Stimulated activated naive CD8-positive, alpha-beta T cell treated with anti-CD3 and anti-CD28 coated beads, Interleukin-15, amount 100 ng/mL, for 72 hours (primary cell): ENCODE measurements around the gene TNFAIP3.
"Not testable (repeated sequence)": the region's sequence is repeated elsewhere in the genome, so short reads cannot be mapped to it uniquely, and the experiment has no call there.

ENCODE experiments used
- ATAC-seq: fragments of 150-1000 bp; cut with Tn5 transposase; 2 replicates; pipeline ENCODE4 v1.10.0; 2021; ENCODE audit warnings: mild to moderate bottlenecking, moderate library complexity
- DNase-seq, 2 donors: peaks; one replicate each; pipeline ENCODE4 v3.0.0; 2021 to 2022
- H3K27ac Mint-ChIP-seq, 2 donors: one replicate each; pipeline ENCODE4 v1.8.0; 2022; ENCODE audit warnings: mild to moderate bottlenecking in 2 of 2, mixed read lengths in 2 of 2, moderate library complexity in 2 of 2
- H3K27me3 Mint-ChIP-seq: one replicate; pipeline ENCODE4 v1.8.0; 2022; ENCODE audit warnings: mixed read lengths
- H3K4me1 Mint-ChIP-seq: one replicate; pipeline ENCODE4 v1.8.0; 2022; ENCODE audit warnings: mild to moderate bottlenecking, mixed read lengths
- H3K4me3 Mint-ChIP-seq, 2 donors: one replicate each; pipeline ENCODE4 v1.8.0; 2022; ENCODE audit warnings: mild to moderate bottlenecking in 2 of 2, mixed read lengths in 2 of 2, moderate library complexity in 1 of 2
- H3K9me3 Mint-ChIP-seq, 2 donors: one replicate each; pipeline ENCODE4 v1.8.0; 2022; ENCODE audit warnings: mixed read lengths in 2 of 2

The TNFAIP3 gene

DNA sequence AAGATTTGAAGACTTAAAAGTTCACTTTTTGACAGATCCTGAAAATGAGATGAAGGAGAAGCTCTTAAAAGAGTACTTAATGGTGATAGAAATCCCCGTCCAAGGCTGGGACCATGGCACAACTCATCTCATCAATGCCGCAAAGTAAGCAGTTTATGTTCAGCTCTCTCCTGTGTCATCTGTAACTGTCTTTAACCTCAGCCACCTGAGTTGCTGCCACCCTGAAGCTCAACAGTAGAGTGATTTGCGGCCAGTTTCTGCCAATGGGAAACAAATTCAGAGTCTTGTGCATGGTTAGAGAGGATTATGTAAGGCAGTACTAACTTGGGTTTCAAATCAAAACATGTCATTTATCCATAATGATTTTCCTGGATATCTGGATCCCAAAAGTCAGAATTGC is 10.1 kb downstream of the TNFAIP3 start:
- H3K27ac Mint-ChIP-seq = peak overlapping the region; percentile 64 to 82
- no peaks in the 10 kb centered on the region for H3K27me3 Mint-ChIP-seq
- peak overlapping the region; percentile 53 to 84 for H3K4me3 Mint-ChIP-seq
- DNase-seq (no peak), ATAC-seq (no peak)
- no peaks in the 10 kb centered on the region for H3K9me3 Mint-ChIP-seq
- peaks cover 77% of the 10 kb centered on the region for H3K4me1 Mint-ChIP-seq

DNA sequence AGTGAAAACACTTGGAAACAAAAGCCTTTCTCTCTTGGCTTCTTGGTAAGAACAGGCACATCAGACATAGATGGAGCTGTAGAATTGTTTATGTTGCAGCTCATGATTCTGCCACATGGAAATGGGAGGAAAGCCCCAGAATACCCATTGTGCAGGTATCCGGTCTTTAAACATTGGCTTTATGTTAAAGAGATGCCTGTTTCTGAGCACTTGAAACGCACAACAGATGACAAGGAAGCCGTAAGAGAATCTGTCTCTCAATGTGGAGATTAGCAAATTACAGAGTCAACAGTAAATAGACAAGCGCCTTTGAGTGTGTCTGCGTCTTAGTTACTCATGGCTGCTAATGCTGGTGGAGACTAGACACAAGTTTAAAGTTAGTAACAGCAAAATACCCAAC is 10.5 kb downstream of the TNFAIP3 start:
- peak overlapping the region; percentile 53 to 84 for H3K4me3 Mint-ChIP-seq
- no peak for ATAC-seq
- no peaks in the 10 kb centered on the region for H3K9me3 Mint-ChIP-seq
- peak overlapping the region in 1 of 2 donors; percentile 64 for H3K27ac Mint-ChIP-seq
- peaks cover 82% of the 10 kb centered on the region for H3K4me1 Mint-ChIP-seq
- no peaks in the 10 kb centered on the region for H3K27me3 Mint-ChIP-seq
- no peak for DNase-seq

DNA sequence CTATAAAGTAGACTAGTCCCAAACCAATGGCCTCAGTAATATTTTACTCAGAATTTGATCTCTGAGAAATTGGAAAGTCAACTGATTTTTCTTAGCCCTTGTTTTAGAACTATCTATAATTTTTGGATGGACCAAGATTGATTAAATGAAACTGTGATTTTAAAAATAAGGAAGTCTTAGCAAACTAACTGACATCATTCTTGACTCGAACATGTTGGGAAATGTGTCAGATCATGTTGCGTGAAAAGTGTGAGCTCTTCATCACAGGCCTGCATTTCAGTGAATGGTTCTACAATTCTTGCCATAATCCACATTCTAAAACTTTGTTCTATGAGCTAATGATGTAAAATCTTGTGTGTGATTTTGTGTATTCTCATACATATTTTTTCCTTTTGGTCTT is 11.0 kb downstream of the TNFAIP3 start:
- H3K27me3 Mint-ChIP-seq = no peaks in the 10 kb centered on the region
- H3K4me3 Mint-ChIP-seq = peak overlapping the region; percentile 53 to 84
- H3K9me3 Mint-ChIP-seq = no peaks in the 10 kb centered on the region
- no peak for DNase-seq
- no peak for ATAC-seq
- peak overlapping the region; percentile 63 to 64 for H3K27ac Mint-ChIP-seq
- peaks cover 85% of the 10 kb centered on the region for H3K4me1 Mint-ChIP-seq

DNA sequence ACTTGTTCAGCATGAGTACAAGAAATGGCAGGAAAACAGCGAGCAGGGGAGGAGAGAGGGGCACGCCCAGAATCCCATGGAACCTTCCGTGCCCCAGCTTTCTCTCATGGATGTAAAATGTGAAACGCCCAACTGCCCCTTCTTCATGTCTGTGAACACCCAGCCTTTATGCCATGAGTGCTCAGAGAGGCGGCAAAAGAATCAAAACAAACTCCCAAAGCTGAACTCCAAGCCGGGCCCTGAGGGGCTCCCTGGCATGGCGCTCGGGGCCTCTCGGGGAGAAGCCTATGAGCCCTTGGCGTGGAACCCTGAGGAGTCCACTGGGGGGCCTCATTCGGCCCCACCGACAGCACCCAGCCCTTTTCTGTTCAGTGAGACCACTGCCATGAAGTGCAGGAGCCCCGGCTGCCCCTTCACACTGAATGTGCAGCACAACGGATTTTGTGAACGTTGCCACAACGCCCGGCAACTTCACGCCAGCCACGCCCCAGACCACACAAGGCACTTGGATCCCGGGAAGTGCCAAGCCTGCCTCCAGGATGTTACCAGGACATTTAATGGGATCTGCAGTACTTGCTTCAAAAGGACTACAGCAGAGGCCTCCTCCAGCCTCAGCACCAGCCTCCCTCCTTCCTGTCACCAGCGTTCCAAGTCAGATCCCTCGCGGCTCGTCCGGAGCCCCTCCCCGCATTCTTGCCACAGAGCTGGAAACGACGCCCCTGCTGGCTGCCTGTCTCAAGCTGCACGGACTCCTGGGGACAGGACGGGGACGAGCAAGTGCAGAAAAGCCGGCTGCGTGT is 11.6 kb downstream of the TNFAIP3 start:
- DNase-seq (no peak), ATAC-seq (no peak)
- Mint-ChIP-seq H3K4me1 (peaks cover 91% of the 10 kb centered on the region), H3K9me3 (no peaks in the 10 kb centered on the region), H3K27ac (peak overlapping the region in 1 of 2 donors; percentile 71), H3K27me3 (no peaks in the 10 kb centered on the region), H3K4me3 (peak overlapping the region; percentile 53 to 84)

DNA sequence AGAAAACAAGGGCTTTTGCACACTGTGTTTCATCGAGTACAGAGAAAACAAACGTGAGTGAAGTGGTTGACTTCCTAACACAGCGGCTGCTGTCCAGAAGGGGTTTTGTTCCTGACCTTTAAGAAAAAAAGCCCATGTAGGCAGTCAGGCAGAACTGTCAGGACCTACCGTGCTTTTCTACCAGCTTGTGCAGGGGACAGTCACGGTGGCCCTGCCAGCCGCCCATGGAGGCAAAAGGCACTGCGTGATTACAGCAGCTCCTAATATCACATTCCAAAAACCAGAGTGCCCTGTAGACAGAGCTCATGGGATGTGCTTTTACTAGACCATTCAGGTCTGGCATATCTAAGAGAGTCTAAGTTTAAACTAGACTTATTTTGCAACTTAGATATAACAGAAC is 12.2 kb downstream of the TNFAIP3 start:
- no peak for ATAC-seq
- Mint-ChIP-seq H3K4me1 (peaks cover 95% of the 10 kb centered on the region), H3K27me3 (no peaks in the 10 kb centered on the region), H3K4me3 (peak overlapping the region; percentile 53 to 84), H3K27ac (peak overlapping the region; percentile 11 to 37), H3K9me3 (no peaks in the 10 kb centered on the region)
- DNase-seq = no peak

DNA sequence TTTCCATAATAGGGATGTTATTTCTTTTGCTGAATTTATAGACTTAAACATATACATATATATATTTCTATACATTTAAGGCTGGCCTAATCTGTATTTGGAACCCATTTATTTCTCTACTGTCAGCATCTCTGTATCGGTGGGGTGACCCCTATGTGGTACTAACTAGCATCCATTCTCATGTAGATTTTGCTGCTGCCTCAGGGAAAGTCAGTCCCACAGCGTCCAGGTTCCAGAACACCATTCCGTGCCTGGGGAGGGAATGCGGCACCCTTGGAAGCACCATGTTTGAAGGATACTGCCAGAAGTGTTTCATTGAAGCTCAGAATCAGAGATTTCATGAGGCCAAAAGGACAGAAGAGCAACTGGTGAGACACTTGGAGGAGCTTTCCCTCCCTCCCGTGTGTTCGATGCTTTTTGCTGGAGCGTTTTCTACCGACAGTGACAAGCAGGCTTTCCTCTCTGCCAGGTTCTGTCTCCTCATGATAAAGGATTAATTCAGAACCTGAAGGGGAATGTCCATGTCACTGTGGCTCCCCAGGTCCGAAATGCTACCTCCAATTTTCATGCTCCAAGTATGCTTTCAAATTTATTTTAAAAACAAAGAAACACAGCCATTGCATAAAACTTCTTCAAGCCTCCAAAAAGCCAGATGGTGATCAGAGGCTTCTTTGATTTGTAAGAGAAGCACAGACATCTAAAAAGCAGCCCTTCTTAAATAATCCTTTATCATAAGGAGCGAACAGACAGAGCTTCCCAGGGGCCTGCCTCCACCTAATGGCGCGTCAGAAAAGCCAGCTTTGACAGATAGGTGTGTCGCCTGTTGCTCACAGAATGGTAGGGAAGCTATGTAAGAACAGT is 13.1 kb downstream of the TNFAIP3 start:
- DNase-seq (no peak), ATAC-seq (no peak)
- Mint-ChIP-seq H3K27ac (peak overlapping the region in 1 of 2 donors; percentile 67), H3K4me1 (peaks cover 87% of the 10 kb centered on the region), H3K9me3 (peaks cover 0 to 7% of the 10 kb centered on the region in 2 donors), H3K4me3 (peak overlapping the region; percentile 53 to 59), H3K27me3 (no peaks in the 10 kb centered on the region)

DNA sequence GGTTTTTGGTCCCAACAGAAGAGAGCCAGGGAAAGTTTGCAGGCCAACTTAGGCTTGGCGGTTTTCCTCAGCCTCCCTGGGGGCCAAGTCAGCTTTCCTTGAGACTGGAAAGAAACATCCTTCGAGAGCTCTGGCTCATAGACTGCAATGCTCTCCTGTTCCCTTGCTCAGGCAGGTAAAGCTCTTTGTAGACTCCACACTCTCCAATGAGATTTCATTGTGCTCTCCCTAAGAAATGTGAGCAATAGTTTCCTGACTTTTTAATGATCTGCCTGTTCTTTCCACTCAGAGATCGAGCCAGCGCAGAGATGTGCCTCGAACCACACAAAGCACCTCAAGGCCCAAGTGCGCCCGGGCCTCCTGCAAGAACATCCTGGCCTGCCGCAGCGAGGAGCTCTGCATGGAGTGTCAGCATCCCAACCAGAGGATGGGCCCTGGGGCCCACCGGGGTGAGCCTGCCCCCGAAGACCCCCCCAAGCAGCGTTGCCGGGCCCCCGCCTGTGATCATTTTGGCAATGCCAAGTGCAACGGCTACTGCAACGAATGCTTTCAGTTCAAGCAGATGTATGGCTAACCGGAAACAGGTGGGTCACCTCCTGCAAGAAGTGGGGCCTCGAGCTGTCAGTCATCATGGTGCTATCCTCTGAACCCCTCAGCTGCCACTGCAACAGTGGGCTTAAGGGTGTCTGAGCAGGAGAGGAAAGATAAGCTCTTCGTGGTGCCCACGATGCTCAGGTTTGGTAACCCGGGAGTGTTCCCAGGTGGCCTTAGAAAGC is 13.9 kb downstream of the TNFAIP3 start:
- H3K9me3 Mint-ChIP-seq = peaks cover 2 to 13% of the 10 kb centered on the region in 2 donors
- no peak for DNase-seq
- H3K27me3 Mint-ChIP-seq = no peaks in the 10 kb centered on the region
- peak; percentile 47 for ATAC-seq
- H3K27ac Mint-ChIP-seq = peak overlapping the region; percentile 67 to 95
- peaks cover 79% of the 10 kb centered on the region for H3K4me1 Mint-ChIP-seq
- peak overlapping the region; percentile 53 to 54 for H3K4me3 Mint-ChIP-seq

DNA sequence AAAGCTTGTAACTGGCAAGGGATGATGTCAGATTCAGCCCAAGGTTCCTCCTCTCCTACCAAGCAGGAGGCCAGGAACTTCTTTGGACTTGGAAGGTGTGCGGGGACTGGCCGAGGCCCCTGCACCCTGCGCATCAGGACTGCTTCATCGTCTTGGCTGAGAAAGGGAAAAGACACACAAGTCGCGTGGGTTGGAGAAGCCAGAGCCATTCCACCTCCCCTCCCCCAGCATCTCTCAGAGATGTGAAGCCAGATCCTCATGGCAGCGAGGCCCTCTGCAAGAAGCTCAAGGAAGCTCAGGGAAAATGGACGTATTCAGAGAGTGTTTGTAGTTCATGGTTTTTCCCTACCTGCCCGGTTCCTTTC is 14.4 kb downstream of the TNFAIP3 start:
- Mint-ChIP-seq H3K4me3 (peak overlapping the region; percentile 26 to 54), H3K27ac (peak overlapping the region in 1 of 2 donors; percentile 42), H3K9me3 (peaks cover 7 to 16% of the 10 kb centered on the region in 2 donors), H3K4me1 (peaks cover 75% of the 10 kb centered on the region), H3K27me3 (no peaks in the 10 kb centered on the region)
- ATAC-seq (peak; percentile 16), DNase-seq (no peak)

DNA sequence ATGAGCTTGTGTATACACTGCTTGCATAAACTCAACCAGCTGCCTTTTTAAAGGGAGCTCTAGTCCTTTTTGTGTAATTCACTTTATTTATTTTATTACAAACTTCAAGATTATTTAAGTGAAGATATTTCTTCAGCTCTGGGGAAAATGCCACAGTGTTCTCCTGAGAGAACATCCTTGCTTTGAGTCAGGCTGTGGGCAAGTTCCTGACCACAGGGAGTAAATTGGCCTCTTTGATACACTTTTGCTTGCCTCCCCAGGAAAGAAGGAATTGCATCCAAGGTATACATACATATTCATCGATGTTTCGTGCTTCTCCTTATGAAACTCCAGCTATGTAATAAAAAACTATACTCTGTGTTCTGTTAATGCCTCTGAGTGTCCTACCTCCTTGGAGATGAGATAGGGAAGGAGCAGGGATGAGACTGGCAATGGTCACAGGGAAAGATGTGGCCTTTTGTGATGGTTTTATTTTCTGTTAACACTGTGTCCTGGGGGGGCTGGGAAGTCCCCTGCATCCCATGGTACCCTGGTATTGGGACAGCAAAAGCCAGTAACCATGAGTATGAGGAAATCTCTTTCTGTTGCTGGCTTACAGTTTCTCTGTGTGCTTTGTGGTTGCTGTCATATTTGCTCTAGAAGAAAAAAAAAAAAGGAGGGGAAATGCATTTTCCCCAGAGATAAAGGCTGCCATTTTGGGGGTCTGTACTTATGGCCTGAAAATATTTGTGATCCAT is 15.3 kb downstream of the TNFAIP3 start:
- H3K27me3 Mint-ChIP-seq = no peaks in the 10 kb centered on the region
- peaks cover 66% of the 10 kb centered on the region for H3K4me1 Mint-ChIP-seq
- peaks cover 7 to 16% of the 10 kb centered on the region in 2 donors for H3K9me3 Mint-ChIP-seq
- peak overlapping the region; percentile 13 to 49 for H3K27ac Mint-ChIP-seq
- DNase-seq (no peak), ATAC-seq (peak; percentile 72)
- peak overlapping the region; percentile 35 to 37 for H3K4me3 Mint-ChIP-seq

DNA sequence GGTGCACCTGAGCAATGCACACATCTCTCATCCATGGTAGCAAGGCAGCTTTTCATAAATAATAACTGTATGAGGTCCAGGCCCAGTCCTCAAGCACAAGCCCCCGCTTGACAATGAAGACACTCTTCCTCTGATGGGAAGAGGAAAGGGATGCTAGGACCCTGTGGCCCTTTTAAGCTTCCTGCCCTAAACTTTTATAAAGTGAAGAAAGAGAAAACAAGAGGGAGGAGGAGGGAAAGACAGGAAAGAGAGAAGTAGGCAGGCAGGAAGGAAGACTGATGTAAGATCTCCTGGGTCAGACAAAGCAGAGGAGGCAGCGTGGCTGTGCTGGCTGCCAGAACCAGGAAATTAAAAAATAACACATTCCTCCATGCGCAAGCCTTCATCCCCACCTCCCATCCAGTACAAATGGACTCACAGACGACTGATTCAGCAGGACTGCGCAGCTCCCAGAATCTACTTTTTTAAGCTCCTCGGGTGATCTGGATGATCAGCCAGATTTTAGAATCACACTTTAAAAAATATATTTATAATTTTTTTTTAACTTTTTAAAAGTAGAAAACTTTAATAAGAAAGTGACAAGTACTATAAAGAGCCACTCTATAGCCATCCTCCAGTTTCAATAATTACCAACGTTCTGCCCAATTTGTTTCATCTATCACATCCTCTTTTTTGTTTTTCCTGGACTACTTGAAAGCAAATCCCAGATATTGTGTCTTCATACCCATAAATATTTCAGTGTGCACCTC is 16.5 kb downstream of the TNFAIP3 start:
- Mint-ChIP-seq H3K9me3 (peaks cover 12 to 22% of the 10 kb centered on the region in 2 donors), H3K4me3 (peak overlapping the region; percentile 34 to 40), H3K4me1 (peaks cover 58% of the 10 kb centered on the region), H3K27me3 (no peaks in the 10 kb centered on the region), H3K27ac (peak overlapping the region; percentile 71 to 98)
- ATAC-seq (peak; percentile 31), DNase-seq (no peak)

DNA sequence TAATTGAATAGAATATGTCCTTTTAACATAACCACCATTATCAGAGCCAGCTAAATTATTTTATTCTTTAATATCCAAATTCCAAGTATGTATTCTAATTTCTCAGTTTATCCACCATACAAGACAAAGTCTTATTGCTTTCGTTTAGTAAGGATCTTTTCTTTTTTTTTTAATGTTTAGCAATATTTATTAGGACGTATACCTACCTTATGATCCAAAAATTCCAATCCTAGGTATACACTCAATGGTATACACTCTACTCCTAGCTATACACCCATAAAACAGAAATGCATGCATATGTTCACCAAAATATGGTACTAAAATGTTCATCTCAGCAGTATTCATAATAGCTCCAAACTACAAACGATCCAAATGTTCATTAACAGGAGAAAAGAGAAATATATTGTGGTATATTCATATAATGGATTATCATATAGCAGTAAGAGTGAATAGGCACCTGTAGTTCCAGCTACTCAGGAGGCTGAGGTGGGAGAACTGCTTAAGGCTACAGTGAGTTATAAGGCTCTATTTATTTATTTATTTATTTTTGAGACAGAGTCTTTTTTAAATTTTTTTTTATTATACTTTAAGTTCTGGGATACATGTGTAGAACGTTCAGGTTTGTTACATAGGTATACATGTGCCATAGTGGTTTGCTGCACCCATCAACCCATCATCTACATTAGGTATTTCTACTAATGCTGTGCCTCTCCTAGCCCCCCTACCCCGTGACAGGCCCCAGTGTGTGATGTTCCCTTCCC is 17.3 kb downstream of the TNFAIP3 start:
- Mint-ChIP-seq H3K27ac (peak overlapping the region; percentile 29 to 86), H3K27me3 (no peaks in the 10 kb centered on the region), H3K9me3 (peaks cover 19 to 29% of the 10 kb centered on the region in 2 donors), H3K4me3 (no peak overlapping the region), H3K4me1 (peaks cover 58% of the 10 kb centered on the region)
- ATAC-seq = no peak
- DNase-seq = no peak

DNA sequence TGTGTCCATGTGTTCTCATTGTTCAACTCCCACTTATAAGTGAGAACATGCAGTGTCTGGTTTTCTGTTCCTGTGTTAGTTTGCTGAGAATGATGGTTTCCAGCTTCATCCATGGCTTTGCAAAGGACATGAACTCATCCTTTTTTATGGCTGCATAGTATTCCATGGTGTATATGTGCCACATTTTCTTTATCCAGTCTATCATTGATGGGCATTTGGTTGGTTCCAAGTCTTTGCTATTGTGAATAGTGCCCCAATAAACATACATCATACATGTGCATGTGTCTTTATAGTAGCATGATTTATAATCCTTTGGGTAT is 17.8 kb downstream of the TNFAIP3 start:
- peaks cover 55% of the 10 kb centered on the region for H3K4me1 Mint-ChIP-seq
- ATAC-seq, H3K27me3 Mint-ChIP-seq, DNase-seq, H3K4me3 Mint-ChIP-seq: not testable (repeated sequence)
- H3K9me3 Mint-ChIP-seq = peaks cover 25 to 34% of the 10 kb centered on the region in 2 donors
- peak overlapping the region in 1 of 2 donors; percentile 29 for H3K27ac Mint-ChIP-seq

DNA sequence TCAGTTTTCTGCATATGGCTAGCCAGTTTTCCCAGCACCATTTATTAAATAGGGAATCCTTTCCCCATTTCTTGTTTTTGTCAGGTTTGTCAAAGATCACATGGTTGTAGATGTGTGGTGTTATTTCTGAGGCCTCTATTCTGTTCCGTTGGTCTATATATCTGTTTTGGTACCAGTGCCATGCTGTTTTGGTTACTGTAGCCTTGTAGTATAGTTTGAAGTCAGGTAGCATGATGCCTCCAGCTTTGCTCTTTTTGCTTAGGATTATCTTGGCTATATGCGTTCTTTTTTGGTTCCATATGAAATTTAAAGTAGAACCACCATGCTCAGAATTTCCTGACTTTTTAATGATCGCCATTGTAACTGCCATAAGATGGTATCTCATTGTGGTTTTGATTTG is 19.2 kb downstream of the TNFAIP3 start:
- not testable (repeated sequence) for ATAC-seq, H3K27me3 Mint-ChIP-seq, DNase-seq, H3K4me3 Mint-ChIP-seq, H3K27ac Mint-ChIP-seq
- Mint-ChIP-seq H3K9me3 (peaks cover 28 to 39% of the 10 kb centered on the region in 2 donors), H3K4me1 (peaks cover 50% of the 10 kb centered on the region)
